ENCODE measurements around the gene ZNF267.
"Not testable (repeated sequence)": the region's sequence is repeated elsewhere in the genome, so short reads cannot be mapped to it uniquely, and the experiment has no call there.

ZNF267 gene

DNA sequence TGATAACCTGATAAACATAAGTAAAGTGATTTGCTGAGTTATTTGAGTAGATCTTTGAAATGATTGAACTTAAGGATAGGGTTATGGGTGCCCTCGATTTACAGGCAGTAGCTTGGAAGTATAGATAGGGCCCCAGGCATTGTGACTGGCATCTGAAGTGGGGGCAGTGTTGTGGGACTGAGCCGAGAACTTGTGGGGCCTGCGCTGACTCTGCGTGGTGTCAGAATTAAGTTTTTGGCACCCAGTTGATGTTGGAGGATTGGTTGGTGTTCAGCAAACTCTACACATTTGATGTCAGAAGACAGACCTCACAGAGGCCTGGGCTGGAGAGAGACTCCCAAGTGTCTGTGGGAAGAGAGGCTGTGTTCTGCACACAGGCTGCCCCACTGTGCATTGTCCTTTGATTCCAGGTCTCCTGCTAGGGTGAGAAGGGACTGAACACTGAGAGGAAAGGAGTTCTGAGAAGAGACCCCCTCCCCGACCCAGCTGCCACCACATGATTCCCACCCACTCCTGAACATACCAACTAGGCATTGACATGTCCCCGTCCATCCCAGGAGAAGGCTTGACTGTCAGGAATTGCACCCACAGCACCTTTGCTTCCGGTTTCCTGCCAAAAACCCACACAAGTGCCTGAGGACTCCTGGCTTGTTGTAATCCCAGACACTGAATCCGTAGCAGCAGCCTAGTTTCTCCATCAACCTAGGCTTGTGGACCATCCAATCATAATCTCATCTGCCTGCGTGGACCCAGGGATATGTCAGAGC lies 4.5 kb downstream of the ZNF267 start:
- no peak for DNase-seq (ENCODE audit: low read depth in 2 of 2)

DNA sequence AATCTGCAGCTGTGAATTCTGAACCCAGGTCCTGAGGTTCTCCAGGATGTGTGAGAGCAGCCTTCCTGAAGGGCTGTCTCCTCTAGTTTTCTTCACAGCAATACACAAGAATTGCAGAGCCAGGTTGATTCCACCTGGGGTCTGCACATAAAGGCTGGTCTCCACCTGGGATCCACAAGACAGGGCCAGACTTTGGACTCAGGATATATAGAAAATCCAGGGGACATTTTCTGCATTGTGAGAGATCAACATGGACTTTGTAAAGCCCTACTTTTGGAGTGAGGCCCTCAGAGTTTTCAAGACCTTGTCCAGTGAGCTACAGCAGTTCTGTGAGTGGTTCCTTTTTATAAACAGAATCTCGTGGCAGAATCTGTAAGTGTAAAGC lies 6.3 kb downstream of the ZNF267 start:
- no peak for DNase-seq (ENCODE audit: low read depth in 2 of 2)

DNA sequence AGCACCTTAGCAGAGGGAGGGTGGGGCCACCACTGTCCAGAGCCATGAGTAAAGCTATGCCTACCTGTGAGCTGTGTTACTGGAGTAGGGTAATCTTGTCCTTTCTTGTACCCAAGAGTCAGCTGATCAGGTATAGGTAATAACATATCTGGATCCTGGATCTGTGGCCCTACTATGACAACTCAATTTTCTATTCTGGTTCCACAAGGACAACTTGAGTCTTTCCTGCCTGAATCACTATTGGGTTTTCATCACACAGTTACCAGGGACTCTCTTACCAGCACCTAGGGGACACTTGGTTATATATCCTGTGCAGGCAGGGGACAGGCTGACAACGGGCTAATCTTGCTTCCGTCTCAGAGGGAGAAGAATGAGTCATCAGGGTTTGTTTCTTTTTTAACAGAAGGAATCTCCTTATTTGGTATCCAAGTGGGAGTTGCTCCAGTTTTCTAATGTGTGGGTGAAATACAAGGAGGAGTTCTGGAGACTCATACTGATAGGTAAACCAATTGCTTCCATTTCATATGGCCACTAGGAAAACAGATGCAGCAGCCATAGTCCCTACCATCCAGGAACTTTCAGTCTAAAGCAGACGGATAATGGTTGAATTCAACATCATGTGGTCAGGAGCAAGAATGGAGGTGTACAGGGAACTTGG lies 6.8 kb downstream of the ZNF267 start:
- peak in 1 of 2 experiments; percentile 23 for DNase-seq (ENCODE audit: low read depth in 2 of 2)

DNA sequence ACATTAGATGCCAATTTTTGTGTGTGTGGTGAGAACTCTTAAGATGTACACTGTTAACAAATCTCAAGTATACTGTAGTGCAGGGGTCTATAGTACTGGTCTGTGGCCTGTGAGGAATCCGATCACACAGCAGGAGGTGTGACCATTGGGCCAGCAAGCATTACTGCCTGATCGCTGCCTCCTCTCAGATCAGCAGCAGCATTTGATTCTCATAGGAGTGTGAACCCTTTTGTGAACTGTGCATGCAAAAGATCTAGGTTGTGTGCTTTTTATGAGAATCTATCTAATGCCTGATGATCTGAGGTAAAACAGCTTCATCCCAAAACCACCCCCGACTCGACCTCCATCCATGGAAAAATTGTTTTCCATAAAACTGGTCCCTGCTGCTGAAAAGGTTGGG lies 12.6 kb downstream of the ZNF267 start:
- no peak for DNase-seq (ENCODE audit: low read depth in 2 of 2)

DNA sequence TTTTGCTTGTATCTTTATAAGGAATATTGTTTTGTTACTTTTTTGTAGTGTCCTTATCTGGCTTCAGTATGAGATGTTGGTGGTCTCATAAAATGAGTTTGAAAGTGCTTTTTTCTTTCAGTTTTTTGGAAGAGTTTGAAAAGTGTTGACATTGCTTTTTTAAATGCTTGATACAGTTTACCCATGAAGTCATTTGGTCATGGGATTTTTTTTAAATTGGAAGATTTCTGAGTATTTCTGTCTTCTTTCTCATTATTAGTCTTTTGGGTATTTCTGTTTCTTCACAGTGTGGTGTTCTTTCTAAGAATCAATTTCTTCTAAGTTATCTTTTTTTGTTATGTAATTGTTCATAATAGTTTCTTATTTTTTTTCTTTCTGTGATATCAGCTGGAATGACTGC lies 15.1 kb downstream of the ZNF267 start:
- no peak for DNase-seq (ENCODE audit: low read depth in 2 of 2)

DNA sequence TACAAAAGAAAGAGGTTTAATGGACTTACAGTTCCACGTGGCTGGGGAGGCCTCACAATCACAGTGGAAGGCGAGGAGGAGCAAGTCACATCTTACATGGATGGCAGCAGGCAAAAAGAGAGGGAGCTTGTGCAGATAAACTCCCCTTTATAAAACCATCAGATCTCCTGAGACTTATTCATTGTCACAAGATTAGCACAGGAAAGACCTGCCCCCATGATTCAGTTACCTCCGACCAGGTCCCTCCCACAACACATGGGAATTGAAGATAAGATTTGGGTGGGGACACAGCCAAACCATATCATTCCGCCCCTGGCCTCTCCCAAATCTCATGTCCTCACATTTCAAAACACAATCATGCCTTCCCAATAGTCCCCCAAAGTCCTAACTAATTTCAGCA lies 18.5 kb downstream of the ZNF267 start:
- DNase-seq (ENCODE audit: low read depth in 2 of 2): not testable (repeated sequence)

DNA sequence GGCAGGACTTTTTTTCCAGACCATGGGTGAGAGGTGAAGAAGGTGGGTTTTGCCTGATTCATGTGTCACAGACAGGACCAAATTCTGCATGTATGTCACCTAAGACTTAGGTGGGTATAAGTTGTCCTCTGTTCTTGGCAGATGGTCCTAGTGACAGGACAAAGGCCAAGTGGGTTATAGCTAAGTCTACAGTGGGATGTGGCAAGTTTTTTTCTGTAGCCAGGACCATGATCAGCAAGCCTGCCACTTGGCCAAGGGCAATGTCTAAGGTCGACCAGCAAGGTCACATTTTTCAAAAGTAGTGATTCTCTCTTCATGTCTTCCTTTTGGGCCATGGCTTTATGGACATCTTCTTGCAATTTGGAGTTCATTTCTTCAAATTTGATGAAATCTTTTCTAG lies 20.2 kb downstream of the ZNF267 start:
- DNase-seq (ENCODE audit: low read depth in 2 of 2): no peak

DNA sequence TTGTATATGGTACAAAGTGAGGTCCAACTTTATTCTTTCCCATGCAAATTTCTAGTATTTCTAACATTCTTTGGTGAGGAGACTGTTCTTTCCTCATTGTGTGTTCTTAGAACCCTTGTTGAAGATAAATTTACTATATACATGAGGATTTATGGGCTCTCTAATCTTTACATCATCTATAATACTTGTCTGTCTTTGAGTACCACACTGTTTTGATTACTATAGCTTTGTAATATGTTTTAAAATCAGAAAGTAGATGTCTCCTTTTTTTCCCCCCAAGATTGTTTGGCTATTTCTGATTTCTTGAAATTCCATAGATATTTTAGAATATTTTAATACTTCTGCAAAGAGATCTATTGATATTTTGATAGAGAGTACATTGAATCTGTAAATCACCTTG lies 23.7 kb downstream of the ZNF267 start:
- no peak for DNase-seq (ENCODE audit: low read depth in 2 of 2)

DNA sequence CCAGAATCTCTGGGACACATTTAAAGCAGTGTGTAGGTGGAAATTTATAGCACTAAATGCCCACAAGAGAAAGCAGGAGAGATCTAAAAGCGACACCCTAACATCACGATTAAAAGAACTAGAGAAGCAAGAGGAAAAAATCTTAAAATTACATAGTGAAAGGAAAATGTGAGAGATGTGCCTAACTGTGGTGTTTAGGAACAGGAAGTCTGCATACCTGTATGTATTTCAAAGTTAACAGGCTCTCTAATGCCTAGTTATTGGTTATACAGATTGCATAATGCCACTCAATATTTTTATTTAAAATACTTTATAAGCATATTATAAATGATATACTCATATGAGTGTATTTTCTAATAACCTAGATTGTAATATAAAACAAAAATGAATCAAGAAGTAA lies 25.9 kb downstream of the ZNF267 start:
- no peak for DNase-seq (ENCODE audit: low read depth in 2 of 2)

DNA sequence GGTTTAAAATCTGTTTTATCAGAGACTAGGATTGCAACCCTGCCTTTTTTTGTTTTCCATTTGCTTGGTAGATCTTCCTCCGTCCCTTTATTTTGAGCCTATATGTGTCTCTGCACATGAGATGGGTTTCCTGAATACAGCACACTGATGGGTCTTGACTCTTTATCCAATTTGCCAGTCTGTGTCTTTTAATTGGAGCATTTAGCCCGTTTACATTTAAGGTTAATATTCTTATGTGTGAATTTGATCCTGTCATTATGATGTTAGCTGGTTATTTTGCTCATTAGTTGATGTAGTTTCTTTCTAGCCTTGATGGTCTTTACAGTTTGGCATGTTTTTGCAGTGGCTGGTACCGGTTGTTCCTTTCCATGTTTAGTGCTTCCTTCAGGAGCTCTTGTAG lies 31.0 kb downstream of the ZNF267 start:
- DNase-seq (ENCODE audit: low read depth in 2 of 2): not testable (repeated sequence)

DNA sequence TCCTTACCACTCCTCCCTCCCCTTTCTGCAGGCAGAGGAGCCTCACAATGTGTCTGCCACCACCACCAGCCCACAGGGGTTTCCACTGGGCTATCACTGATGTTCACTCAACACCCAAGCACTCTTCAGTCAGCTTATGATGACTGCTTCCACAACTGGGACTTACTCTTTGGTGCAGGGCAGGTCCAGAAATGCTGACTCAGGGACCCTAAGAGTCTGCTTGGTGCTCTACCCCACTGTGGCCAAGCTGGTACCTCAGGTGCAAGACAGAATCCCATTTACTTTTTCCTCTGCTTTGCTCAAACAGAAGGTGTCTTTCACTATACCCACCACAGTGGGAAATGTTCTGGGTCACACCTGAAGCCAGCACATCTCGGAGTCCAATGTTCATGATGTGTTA lies 40.1 kb downstream of the ZNF267 start:
- DNase-seq (ENCODE audit: low read depth in 2 of 2): no peak

DNA sequence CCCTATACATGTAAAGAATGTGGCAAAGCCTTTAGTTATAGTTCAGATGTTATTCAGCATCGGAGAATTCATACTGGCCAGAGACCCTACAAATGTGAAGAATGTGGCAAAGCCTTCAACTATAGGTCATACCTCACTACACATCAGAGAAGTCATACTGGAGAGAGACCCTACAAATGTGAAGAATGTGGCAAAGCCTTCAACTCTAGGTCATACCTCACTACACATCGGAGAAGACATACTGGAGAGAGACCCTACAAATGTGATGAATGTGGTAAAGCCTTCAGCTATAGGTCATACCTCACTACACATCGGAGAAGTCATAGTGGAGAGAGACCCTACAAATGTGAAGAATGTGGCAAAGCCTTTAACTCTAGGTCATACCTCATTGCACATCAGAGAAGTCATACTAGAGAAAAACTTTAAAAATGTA lies 42.5 kb downstream of the ZNF267 start:
- no peak for DNase-seq (ENCODE audit: low read depth in 2 of 2)

DNA sequence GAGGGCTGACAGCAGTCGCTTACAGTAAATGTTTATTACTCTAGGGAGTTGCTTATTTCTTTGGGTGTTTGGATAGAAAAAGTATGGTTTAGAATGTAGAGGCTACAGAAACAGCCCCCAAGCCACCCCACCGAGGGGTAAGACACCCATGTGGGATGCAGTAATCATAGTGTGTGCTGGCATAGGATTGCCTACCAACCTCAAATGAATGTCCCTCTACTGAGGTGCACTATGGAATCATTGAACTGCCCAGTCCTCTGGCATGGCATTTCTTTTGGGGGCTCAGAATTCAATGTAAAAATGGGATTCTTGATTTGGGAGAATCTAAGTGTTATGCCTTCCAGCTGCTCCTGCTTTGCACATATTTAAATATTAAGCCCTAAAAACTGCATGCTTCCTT lies 46.8 kb downstream of the ZNF267 start:
- no peak for DNase-seq (ENCODE audit: low read depth in 2 of 2)

DNA sequence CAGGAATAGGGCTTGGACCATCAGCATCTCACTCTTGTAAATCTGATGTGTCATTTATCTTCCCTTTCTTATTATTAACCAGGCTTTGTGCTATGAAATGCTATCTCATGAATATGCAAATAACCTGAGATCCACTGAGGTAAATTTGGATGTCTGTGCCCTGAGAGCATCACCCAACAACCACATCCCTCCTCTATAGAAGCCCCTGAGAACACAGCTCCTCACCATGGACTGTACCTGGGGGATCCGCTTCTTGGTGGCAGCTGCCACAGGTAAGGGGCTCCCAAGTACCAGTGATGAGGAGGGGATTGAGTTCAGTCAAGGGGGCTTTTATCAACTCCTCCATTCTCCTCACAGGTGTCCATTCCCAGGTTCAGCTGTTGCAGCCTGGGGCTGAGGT lies 78.2 kb downstream of the ZNF267 start:
- DNase-seq (ENCODE audit: low read depth in 2 of 2): not testable (repeated sequence)

DNA sequence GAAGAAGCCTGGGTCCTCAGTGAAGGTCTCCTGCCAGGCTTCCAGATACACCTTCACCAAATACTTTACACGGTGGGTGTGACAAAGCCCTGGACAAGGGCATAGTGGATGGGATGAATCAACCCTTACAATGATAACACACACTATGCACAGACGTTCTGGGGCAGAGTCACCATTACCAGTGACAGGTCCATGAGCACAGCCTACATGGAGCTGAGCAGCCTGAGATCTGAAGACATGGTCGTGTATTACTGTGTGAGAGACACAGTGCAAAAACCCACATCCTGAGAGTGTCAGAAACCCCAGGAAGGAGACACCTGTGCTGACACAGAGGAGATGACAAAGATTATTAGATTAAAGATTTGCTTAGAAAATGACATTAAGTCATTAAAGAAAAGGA lies 78.6 kb downstream of the ZNF267 start:
- DNase-seq (ENCODE audit: low read depth in 2 of 2): not testable (repeated sequence)

DNA sequence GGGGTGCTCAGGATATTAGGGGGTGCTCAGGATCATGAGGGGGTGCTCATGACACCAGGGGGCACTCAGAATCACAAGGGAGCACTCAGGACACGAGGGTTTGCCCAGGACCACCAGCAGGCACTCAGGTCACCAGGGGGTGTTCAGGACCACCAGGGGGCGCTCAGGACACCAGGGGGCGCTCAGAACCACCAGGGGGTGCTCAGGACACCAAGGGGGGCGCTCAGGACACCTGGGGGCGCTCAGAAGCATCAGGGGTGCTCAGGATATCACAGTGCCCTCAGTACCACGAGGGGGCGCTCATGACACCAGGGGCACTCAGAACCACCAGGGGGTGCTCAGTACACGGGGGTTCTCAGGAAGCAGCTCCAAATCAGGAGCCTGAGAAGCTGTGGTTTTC lies 82.6 kb downstream of the ZNF267 start:
- DNase-seq (ENCODE audit: low read depth in 2 of 2): not testable (repeated sequence)

DNA sequence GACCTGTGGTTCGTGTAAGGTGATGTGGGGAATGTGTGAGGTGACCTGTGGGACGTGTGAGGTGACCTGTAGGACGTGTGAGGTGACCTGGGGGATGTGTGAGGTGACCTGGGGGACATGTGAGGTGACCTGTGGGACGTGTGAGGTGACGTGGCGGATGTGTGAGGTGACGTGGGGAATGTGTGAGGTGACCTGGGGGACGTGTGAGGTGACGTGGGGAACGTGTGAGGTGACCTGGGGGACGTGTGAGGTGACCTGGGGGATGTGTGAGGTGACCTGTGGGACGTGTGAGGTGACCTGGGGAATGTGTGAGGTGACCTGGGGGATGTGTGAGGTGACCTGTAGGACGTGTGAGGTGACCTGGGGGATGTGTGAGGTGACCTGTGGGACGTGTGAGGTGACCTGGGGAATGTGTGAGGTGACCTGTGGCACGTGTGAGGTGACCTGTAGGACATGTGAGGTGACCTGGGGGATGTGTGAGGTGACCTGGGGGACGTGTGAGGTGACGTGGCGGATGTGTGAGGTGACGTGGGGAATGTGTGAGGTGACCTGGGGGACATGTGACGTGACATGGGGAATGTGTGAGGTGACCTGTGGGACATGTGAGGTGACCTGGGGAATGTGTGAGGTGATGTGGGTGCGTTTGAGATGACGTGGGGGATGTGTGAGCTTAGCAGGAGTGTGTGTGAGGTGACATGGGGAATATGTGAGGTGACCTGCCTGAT lies 86.7 kb downstream of the ZNF267 start:
- DNase-seq (ENCODE audit: low read depth in 2 of 2): not testable (repeated sequence)

Measured in fibroblast of skin of left quadriceps (primary cell).